Vagina (tissue), 2 donors: ENCODE data around the gene PHF13. TPM values are rescaled to one million over a fixed set of nuclear protein-coding genes. Genes with fewer than 3 reads are reported as not detected.

Source experiments
- DNase-seq, 2 donors: peaks; one replicate each; pipeline ENCODE4 v3.0.0-alpha.2; 2017; ENCODE audit errors: extremely low spot score in 2 of 2
- H3K27ac ChIP-seq: fragments of 200-600 bp; sonication (generic); one replicate; pipeline ENCODE4 v1.5.1; 2019
- H3K27me3 ChIP-seq: fragments of 200-600 bp; sonication (generic); one replicate; pipeline ENCODE4 v1.5.1; 2019
- H3K36me3 ChIP-seq, 2 donors: fragments of 200-600 bp; sonication (generic); one replicate each; pipeline ENCODE4 v1.5.1; 2017 to 2019
- H3K4me1 ChIP-seq: fragments of 200-600 bp; sonication (generic); one replicate; pipeline ENCODE4 v1.5.1; 2019
- H3K4me3 ChIP-seq, 2 donors: fragments of 200-600 bp; sonication (generic); 1 replicate in 1 of 2; 2 replicates in 1 of 2; pipeline ENCODE4 v1.5.1; 2016 to 2019
- H3K9me3 ChIP-seq: fragments of 200-600 bp; sonication (generic); one replicate; pipeline ENCODE4 v1.5.1; 2019
- POLR2A ChIP-seq, 2 donors: fragments of 450-650 bp; IDR thresholded peaks; one replicate each; pipeline ENCODE4 v1.6.1; 2017; ENCODE audit warnings: antibody characterized with exemption in 2 of 2, mild to moderate bottlenecking in 2 of 2, moderate library complexity in 2 of 2
- POLR2AphosphoS5 ChIP-seq, 2 donors: sonication (generic); formaldehyde crosslinking; IDR thresholded peaks; one replicate each; pipeline ENCODE4 v1.9.0; 2017; ENCODE audit warnings: antibody characterized with exemption in 2 of 2, mild to moderate bottlenecking in 2 of 2, low read depth in 1 of 2; ENCODE audit not compliant: insufficient read depth in 1 of 2
- intact Hi-C: fragments of 100-400 bp; cut with DNase I; formaldehyde crosslinking; loops from one replicate; pipeline ENCODE4 v1.15.1; 2023
- total RNA-seq: library from RNA; depleted of rRNA; stranded (reverse); fragments of >200 nt; gene quantifications from one replicate; pipeline ENCODE4 v1.2.3, GENCODE V29; 2016
- TF ChIP-seq, protein P1 (sequence below), 3 experiments: fragments of 450-650 bp in 2 of 3; fragments of 200-600 bp in 1 of 3; sonication (generic) in 1 of 3; IDR thresholded peaks; one replicate each; pipeline ENCODE4 v1.5.1; 2017 to 2019; ENCODE audit warnings: antibody characterized with exemption in 3 of 3, mild to moderate bottlenecking in 2 of 3, moderate library complexity in 2 of 3

PHF13 gene
- total RNA-seq, 1 donor from 2014 or later = 21.6 TPM

DNA sequence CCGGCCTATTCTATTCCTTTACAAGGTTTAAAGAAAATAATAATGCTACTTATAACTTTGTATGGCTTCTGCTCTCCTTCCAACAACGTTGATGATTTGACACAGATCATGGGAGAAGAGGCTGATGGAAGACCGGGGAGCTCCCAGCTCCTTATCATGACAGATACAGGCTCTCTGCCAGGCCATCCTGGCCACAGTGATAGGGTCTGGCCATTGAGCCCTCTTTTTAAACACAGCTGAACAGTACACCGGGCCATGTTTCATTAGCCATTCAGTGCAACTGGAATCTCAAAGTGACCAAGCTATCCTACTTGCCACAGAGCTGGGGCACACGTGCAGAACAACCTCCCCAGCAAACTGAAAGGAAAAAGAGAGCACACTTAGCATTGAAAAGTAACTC is 53.2 kb downstream of the PHF13 start:
- TF ChIP-seq POLR2AphosphoS5 (IDR thresholded peaks at IDR 0.05; ENCODE audit: insufficient read depth in 1 of 2, low read depth in 1 of 2) = no peak
- TF ChIP-seq, protein P1, sequence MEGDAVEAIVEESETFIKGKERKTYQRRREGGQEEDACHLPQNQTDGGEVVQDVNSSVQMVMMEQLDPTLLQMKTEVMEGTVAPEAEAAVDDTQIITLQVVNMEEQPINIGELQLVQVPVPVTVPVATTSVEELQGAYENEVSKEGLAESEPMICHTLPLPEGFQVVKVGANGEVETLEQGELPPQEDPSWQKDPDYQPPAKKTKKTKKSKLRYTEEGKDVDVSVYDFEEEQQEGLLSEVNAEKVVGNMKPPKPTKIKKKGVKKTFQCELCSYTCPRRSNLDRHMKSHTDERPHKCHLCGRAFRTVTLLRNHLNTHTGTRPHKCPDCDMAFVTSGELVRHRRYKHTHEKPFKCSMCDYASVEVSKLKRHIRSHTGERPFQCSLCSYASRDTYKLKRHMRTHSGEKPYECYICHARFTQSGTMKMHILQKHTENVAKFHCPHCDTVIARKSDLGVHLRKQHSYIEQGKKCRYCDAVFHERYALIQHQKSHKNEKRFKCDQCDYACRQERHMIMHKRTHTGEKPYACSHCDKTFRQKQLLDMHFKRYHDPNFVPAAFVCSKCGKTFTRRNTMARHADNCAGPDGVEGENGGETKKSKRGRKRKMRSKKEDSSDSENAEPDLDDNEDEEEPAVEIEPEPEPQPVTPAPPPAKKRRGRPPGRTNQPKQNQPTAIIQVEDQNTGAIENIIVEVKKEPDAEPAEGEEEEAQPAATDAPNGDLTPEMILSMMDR (IDR thresholded peaks at IDR 0.05) = no peak
- TF ChIP-seq POLR2A (IDR thresholded peaks at IDR 0.05) = no peak
- H3K36me3 ChIP-seq = peaks cover 0 to 11% of the 10 kb centered on the region in 2 donors

DNA sequence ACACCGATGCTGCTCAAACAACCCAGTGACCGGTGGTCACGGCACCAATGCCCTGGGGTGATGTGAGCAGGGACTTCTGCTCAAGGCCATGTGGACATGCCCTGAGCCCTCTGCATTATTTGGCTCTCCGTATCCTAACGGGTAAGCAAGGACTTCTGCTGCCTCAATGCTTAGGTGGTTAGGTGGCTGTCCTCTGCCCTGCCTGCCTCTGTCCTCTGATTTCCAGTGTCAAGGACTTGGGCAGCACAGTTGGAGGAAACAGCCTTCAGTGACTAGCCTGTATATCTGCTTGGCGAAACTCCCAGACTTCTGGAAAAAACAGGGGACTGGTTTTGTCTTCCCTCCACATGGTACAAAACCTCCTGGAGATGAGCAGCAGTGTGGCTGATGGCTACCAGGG is 53.6 kb downstream of the PHF13 start:
- Histone ChIP-seq H3K27me3 (no peaks in the 10 kb centered on the region), H3K4me1 (no peaks in the 10 kb centered on the region), H3K36me3 (peaks cover 0 to 11% of the 10 kb centered on the region in 2 donors), H3K27ac (no peak overlapping the region), H3K9me3 (no peaks in the 10 kb centered on the region), H3K4me3 (no peak overlapping the region)
- intact Hi-C loops = no loop called here
- no peak for DNase-seq
- TF ChIP-seq, protein P1 (IDR thresholded peaks at IDR 0.05) = no peak
- TF ChIP-seq POLR2AphosphoS5 (IDR thresholded peaks at IDR 0.05; ENCODE audit: insufficient read depth in 1 of 2, low read depth in 1 of 2) (no peak), POLR2A (IDR thresholded peaks at IDR 0.05) (no peak)

More for the DNA sequence above, 53.2 kb downstream of the PHF13 start:
- no peak for DNase-seq
- Histone ChIP-seq H3K4me3 (no peak overlapping the region), H3K4me1 (no peaks in the 10 kb centered on the region), H3K9me3 (no peaks in the 10 kb centered on the region), H3K27me3 (no peaks in the 10 kb centered on the region), H3K27ac (no peak overlapping the region)
- intact Hi-C loops = no loop called here

DNA sequence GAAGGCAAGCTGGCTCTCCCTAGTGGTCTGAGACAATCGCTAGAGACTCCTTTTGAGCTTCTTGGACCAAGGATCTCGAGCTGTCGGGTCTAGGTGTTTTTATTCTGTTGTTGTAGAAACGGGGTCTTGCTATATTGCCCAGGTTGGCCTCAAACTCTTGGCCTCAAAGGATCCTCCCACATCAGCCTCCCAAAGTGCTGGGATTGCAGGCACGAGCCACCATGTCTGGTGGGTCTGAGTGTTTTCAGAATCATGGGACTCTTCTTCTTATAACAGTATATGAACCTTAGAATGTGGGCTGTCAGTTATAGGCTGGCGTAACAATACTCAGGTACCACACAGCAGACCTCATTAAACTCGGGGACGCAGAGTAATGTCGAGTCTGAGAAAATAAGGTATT is 55.0 kb downstream of the PHF13 start:
- Histone ChIP-seq H3K27me3 (no peaks in the 10 kb centered on the region), H3K36me3 (peaks cover 0 to 11% of the 10 kb centered on the region in 2 donors), H3K4me1 (no peaks in the 10 kb centered on the region), H3K9me3 (no peaks in the 10 kb centered on the region), H3K27ac (no peak overlapping the region), H3K4me3 (no peak overlapping the region)
- no peak for DNase-seq
- intact Hi-C loops = no loop called here
- TF ChIP-seq POLR2AphosphoS5 (IDR thresholded peaks at IDR 0.05; ENCODE audit: insufficient read depth in 1 of 2, low read depth in 1 of 2) (no peak), POLR2A (IDR thresholded peaks at IDR 0.05) (no peak)
- TF ChIP-seq, protein P1 (IDR thresholded peaks at IDR 0.05) = no peak

DNA sequence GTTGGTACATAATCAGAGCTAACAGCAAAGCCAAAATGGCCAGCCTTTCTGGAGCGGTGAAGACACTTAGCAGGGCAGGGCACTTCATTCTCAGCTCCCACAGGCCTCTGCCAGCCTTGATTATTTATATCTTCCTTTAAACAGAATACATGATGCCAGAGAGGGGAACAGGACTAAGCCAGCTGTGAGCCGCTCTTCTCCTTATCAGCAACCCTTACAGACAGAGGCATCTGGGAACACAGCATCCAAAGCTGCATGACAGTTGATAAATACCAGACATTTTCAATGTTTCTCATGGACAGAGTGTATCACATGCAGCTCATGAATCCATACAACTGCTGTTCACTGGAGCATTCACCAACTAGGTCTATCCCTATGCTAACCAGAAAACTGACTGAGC is 59.0 kb downstream of the PHF13 start:
- TF ChIP-seq, protein P1 (IDR thresholded peaks at IDR 0.05) = no peak
- no peak for TF ChIP-seq POLR2AphosphoS5 (IDR thresholded peaks at IDR 0.05; ENCODE audit: insufficient read depth in 1 of 2, low read depth in 1 of 2)
- no peak for TF ChIP-seq POLR2A (IDR thresholded peaks at IDR 0.05)
- peaks cover 0 to 15% of the 10 kb centered on the region in 2 donors for H3K36me3 ChIP-seq
- H3K4me3 ChIP-seq = no peak overlapping the region
- intact Hi-C loops = no loop called here
- H3K27ac ChIP-seq = no peak overlapping the region
- H3K9me3 ChIP-seq = no peaks in the 10 kb centered on the region
- no peaks in the 10 kb centered on the region for H3K27me3 ChIP-seq
- H3K4me1 ChIP-seq = no peaks in the 10 kb centered on the region
- DNase-seq = no peak

Other genes starting within 250 kb of the PHF13 start
- gene ACOT7, start 220.0 kb upstream of the PHF13 start, total RNA-seq = 38.8 TPM
- 44.7 TPM for gene HES2, start 193.8 kb upstream of the PHF13 start, total RNA-seq
- 77.1 TPM for gene ESPN, start 189.0 kb upstream of the PHF13 start, total RNA-seq
- gene TNFRSF25, start 147.6 kb upstream of the PHF13 start, total RNA-seq = 32.7 TPM
- gene PLEKHG5, start 122.1 kb upstream of the PHF13 start, total RNA-seq = 17.2 TPM
- 16.7 TPM for gene NOL9, start 59.2 kb upstream of the PHF13 start, total RNA-seq
- gene TAS1R1, start 58.4 kb upstream of the PHF13 start, total RNA-seq = not detected
- 9.1 TPM for gene ZBTB48, start 33.7 kb upstream of the PHF13 start, total RNA-seq
- 54.3 TPM for gene KLHL21, start 10.9 kb upstream of the PHF13 start, total RNA-seq
- 29.0 TPM for gene THAP3, start 11.1 kb downstream of the PHF13 start, total RNA-seq
- gene DNAJC11, start 88.1 kb downstream of the PHF13 start, total RNA-seq = 29.2 TPM
- gene CAMTA1, start 171.7 kb downstream of the PHF13 start, total RNA-seq = 62.9 TPM